ENCODE data around the gene TIPARP. TPM values are rescaled to one million over a fixed set of nuclear protein-coding genes. Genes with fewer than 3 reads are reported as not detected.

Gene TIPARP
- total RNA-seq, 6 experiments from 2014 or later = 60.6 to 78.0 (median 67.4) TPM

DNA sequence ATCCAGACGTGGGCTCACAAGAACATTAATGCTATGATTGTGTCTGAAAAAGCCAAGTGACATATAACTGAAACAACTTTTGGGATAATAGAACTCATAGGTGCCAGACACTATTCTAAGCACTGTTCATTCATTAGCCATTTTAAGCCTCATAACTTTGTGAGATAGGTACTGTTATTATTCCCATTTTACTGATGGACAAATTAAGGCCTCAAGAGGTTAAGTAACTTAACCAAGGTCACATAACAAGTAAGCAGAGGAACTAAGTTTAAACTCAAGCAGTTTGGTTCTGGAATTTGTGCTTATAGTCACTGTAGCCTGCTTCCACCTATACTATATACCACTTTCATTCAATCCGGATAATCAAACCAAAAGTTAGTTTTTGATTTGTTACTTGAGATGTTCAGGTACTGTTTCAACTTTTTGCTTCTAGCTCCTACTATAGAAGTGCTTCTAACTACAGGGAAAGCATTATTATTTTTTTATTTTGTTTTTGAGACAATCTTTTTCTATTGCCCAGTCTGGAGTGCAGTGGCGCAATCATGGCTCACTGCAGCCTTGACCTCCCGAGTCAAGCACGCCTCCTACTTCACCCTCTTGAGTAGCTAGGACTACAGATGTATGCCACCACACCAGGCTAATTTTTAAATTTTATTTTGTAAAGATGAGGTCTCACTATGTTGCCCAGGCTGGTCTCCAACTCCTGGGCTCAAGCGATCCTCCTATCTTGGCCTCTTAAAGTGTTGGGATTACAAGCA lies 41.9 kb downstream of the TIPARP start:
- peaks cover 29% of the 10 kb centered on the region for H3K4me1 Mint-ChIP-seq (ENCODE audit: low read depth)
- H3K4me3 Mint-ChIP-seq = no peak overlapping the region
- peaks cover 41% of the 10 kb centered on the region for H3K36me3 Mint-ChIP-seq (ENCODE audit: low read depth)
- TF ChIP-seq CTCF (IDR thresholded peaks at IDR 0.05) = no peak
- H3K27ac Mint-ChIP-seq = no peak overlapping the region; the same call in 1 of the 2 replicates
- no peaks in the 10 kb centered on the region for H3K27me3 Mint-ChIP-seq (ENCODE audit: insufficient read depth)
- no peak for DNase-seq
- no peaks in the 10 kb centered on the region for H3K9me3 Mint-ChIP-seq

DNA sequence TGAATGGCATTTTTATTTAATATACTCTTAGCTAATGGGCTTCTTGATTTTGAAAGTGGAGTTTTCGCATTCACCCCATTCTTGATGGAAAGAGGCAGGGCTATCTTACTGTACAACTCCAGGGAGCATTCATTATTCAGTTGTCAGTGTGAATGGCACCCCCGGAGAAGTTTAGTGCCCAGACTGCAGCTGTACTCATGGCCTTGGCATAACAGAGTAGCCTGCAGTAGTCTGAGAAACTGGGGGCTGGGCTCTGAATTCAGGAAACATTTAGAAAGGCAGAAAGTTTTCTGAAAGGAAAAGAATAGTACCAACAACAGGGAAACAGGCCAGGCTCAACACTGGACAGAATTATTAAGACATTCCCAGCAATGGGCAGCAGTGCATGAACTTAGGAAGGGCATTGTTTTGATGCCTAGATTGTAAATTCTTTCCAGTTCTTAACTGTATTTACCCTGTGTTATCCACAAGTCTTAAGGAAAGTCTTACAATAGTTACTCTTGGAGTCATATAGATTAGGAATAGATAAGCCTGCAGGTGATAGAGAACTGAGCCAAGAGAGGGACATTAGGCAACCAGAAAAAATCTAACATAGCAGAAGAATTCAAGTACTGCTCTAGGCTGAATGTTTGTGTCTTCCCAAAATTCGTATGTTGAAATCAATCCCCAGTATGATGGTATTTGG lies 44.4 kb downstream of the TIPARP start:
- Mint-ChIP-seq H3K36me3 (ENCODE audit: low read depth) (peaks cover 50% of the 10 kb centered on the region), H3K4me1 (ENCODE audit: low read depth) (peaks cover 52% of the 10 kb centered on the region), H3K27ac (peak overlapping the region; percentile 68), H3K4me3 (no peak overlapping the region), H3K27me3 (ENCODE audit: insufficient read depth) (peaks cover 6% of the 10 kb centered on the region; the same call in 1 of the 2 replicates), H3K9me3 (no peaks in the 10 kb centered on the region)
- TF ChIP-seq CTCF (IDR thresholded peaks at IDR 0.05) = no peak
- DNase-seq = no peak

GRCh38 chr3:156720826-156721225 lies 46.4 kb downstream of the TIPARP start:
- peaks cover 53% of the 10 kb centered on the region for H3K4me1 Mint-ChIP-seq (ENCODE audit: low read depth)

GRCh38 chr3:156721687-156722618 lies 47.6 kb downstream of the TIPARP start:
- no peak for DNase-seq
- no peak for TF ChIP-seq CTCF (IDR thresholded peaks at IDR 0.05)
- Mint-ChIP-seq H3K4me1 (ENCODE audit: low read depth) (peaks cover 51% of the 10 kb centered on the region), H3K36me3 (ENCODE audit: low read depth) (peaks cover 38% of the 10 kb centered on the region), H3K27ac (no peak overlapping the region), H3K27me3 (ENCODE audit: insufficient read depth) (peaks cover 6% of the 10 kb centered on the region; the same call in 1 of the 2 replicates), H3K9me3 (no peaks in the 10 kb centered on the region), H3K4me3 (no peak overlapping the region)

More at GRCh38 chr3:156720826-156721225, 46.4 kb downstream of the TIPARP start:
- Mint-ChIP-seq H3K36me3 (ENCODE audit: low read depth) (peaks cover 45% of the 10 kb centered on the region), H3K9me3 (no peaks in the 10 kb centered on the region), H3K4me3 (no peak overlapping the region), H3K27me3 (ENCODE audit: insufficient read depth) (peaks cover 6% of the 10 kb centered on the region; the same call in 1 of the 2 replicates), H3K27ac (no peak overlapping the region; the same call in 1 of the 2 replicates)
- no peak for TF ChIP-seq CTCF (IDR thresholded peaks at IDR 0.05)
- no peak for DNase-seq

- H3K9me3 Mint-ChIP-seq = no peaks in the 10 kb centered on the region
- peak overlapping the region; percentile 50 for H3K27ac Mint-ChIP-seq
- DNase-seq = peak; percentile 21
- H3K4me1 Mint-ChIP-seq (ENCODE audit: low read depth) = peaks cover 51% of the 10 kb centered on the region
- H3K4me3 Mint-ChIP-seq = no peak overlapping the region
- TF ChIP-seq CTCF (IDR thresholded peaks at IDR 0.05) = no peak
- peaks cover 9% of the 10 kb centered on the region; the same call in 1 of the 2 replicates for H3K27me3 Mint-ChIP-seq (ENCODE audit: insufficient read depth)
- peaks cover 28% of the 10 kb centered on the region for H3K36me3 Mint-ChIP-seq (ENCODE audit: low read depth)
Observed at GRCh38 chr3:156723182-156723619, 48.8 kb downstream of the TIPARP start.

Data from HFFc6 (cell line).